SU-DHL-6 (cell line): Measurements from ENCODE around the gene ITGA1.

Experiments
- H2AFZ ChIP-seq: fragments of 200-600 bp; sonication (generic); 2 replicates; pipeline ENCODE4 v1.6.1; 2014; ENCODE audit warnings: low read depth, mild to moderate bottlenecking, moderate library complexity, mixed read lengths, antibody characterized with exemption, low read length; ENCODE audit not compliant: severe bottlenecking
- H3F3A ChIP-seq: fragments of 200-600 bp; shearing (Covaris generic); 2 replicates; pipeline ENCODE4 v1.6.0; 2016; ENCODE audit warnings: antibody characterized with exemption, mild to moderate bottlenecking; ENCODE audit not compliant: insufficient read depth
- H3K27ac ChIP-seq: fragments of 200-600 bp; sonication (generic); 2 replicates; pipeline ENCODE4 v1.5.1; 2016; ENCODE audit warnings: low read depth, mild to moderate bottlenecking, low read length, moderate library complexity, mixed read lengths
- H3K27me3 ChIP-seq: fragments of 200-600 bp; sonication (generic), shearing (Covaris generic); 2 replicates; pipeline ENCODE4 v1.6.0; 2014; ENCODE audit warnings: mild to moderate bottlenecking, low read length
- H3K36me3 ChIP-seq: fragments of 200-600 bp; sonication (generic); 2 replicates; pipeline ENCODE4 v1.6.1; 2014; ENCODE audit warnings: mild to moderate bottlenecking, low read length, mixed read lengths
- H3K4me2 ChIP-seq: fragments of 300-600, 200-600 bp; shearing (Covaris generic), sonication (generic); 2 replicates; pipeline ENCODE4 v1.6.0; 2014; ENCODE audit warnings: low read length, low read depth, mild to moderate bottlenecking; ENCODE audit not compliant: poor library complexity, severe bottlenecking
- H3K4me3 ChIP-seq: fragments of 200-600 bp; sonication (generic); 2 replicates; pipeline ENCODE4 v1.5.1; 2014; ENCODE audit warnings: antibody characterized with exemption, low read length, mild to moderate bottlenecking, mixed read lengths; ENCODE audit not compliant: insufficient read depth, poor library complexity, severe bottlenecking
- H3K79me2 ChIP-seq: fragments of 200-600 bp; sonication (generic); 2 replicates; pipeline ENCODE4 v1.6.1; 2014; ENCODE audit warnings: mild to moderate bottlenecking, low read length, moderate library complexity; ENCODE audit not compliant: insufficient read depth
- H3K9ac ChIP-seq: fragments of 200-600 bp; sonication (generic); 2 replicates; pipeline ENCODE4 v1.7.0; 2014; ENCODE audit warnings: mild to moderate bottlenecking, low read length
- H3K9me2 ChIP-seq: fragments of 200-600 bp; sonication (generic); replicated peaks from 2 replicates; pipeline ENCODE4 v1.6.1; 2014; ENCODE audit warnings: low read length; ENCODE audit not compliant: insufficient read depth
- H3K9me3 ChIP-seq: fragments of 200-600 bp; sonication (generic); 2 replicates; pipeline ENCODE4 v1.6.1; 2014; ENCODE audit warnings: low read length, mixed read lengths; ENCODE audit not compliant: insufficient read depth
- H4K20me1 ChIP-seq: fragments of 200-600 bp; sonication (generic); 2 replicates; pipeline ENCODE4 v1.6.1; 2014; ENCODE audit warnings: low read depth, mild to moderate bottlenecking, antibody characterized with exemption, low read length, moderate library complexity, mixed read lengths
- EZH2phosphoT487 ChIP-seq: fragments of 200-600 bp; sonication (generic), shearing (Covaris generic); conservative IDR thresholded peaks from 2 replicates; pipeline ENCODE4 v1.6.1; 2018; ENCODE audit warnings: mild to moderate bottlenecking, antibody characterized with exemption, low read length, moderate library complexity, mixed read lengths
- TF ChIP-seq, protein P1 (sequence below): fragments of 200-600 bp; sonication (generic); IDR thresholded peaks from one replicate; pipeline ENCODE4 v1.5.1; 2017; ENCODE audit warnings: antibody characterized with exemption, mild to moderate bottlenecking, low read length, moderate library complexity; ENCODE audit not compliant: insufficient read depth, poor library complexity, severe bottlenecking

Gene ITGA1

DNA sequence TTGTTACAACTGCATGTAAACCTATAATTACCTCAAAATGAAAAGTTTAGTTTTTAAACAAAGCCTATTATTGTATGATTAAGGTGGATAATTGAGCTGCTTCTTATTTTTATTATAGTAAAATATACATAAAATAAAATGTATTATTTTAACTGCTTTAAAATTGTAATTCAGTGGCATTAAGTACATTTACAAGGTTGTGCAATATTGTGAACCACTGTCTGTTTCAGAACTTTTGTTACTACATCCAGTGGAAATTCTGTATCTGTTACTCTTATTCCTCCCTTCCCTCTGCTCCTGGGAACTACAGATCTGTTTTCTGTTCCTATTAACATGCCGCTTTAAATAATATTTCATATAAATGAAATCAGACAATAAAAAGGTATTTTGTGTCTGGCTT is 37.1 kb downstream of the ITGA1 start:
- H3K4me3 ChIP-seq = no peak overlapping the region
- H3K79me2 ChIP-seq = no peaks in the 10 kb centered on the region
- no peak overlapping the region for H3K9ac ChIP-seq
- TF ChIP-seq, protein P1, sequence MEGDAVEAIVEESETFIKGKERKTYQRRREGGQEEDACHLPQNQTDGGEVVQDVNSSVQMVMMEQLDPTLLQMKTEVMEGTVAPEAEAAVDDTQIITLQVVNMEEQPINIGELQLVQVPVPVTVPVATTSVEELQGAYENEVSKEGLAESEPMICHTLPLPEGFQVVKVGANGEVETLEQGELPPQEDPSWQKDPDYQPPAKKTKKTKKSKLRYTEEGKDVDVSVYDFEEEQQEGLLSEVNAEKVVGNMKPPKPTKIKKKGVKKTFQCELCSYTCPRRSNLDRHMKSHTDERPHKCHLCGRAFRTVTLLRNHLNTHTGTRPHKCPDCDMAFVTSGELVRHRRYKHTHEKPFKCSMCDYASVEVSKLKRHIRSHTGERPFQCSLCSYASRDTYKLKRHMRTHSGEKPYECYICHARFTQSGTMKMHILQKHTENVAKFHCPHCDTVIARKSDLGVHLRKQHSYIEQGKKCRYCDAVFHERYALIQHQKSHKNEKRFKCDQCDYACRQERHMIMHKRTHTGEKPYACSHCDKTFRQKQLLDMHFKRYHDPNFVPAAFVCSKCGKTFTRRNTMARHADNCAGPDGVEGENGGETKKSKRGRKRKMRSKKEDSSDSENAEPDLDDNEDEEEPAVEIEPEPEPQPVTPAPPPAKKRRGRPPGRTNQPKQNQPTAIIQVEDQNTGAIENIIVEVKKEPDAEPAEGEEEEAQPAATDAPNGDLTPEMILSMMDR = no peak
- TF ChIP-seq EZH2phosphoT487 = no peak
- no peak overlapping the region for H2AFZ ChIP-seq
- no peaks in the 10 kb centered on the region for H3F3A ChIP-seq
- H3K4me2 ChIP-seq = no peak overlapping the region
- H3K9me2 ChIP-seq = no peaks in the 10 kb centered on the region
- 0 out of 2 replicates have a peak, but pooled peaks cover 6% of the 10 kb centered on the region for H3K9me3 ChIP-seq
- H3K27ac ChIP-seq = no peak overlapping the region
- no peaks in the 10 kb centered on the region for H3K36me3 ChIP-seq
- H3K27me3 ChIP-seq = no peaks in the 10 kb centered on the region
- H4K20me1 ChIP-seq = no peaks in the 10 kb centered on the region

DNA sequence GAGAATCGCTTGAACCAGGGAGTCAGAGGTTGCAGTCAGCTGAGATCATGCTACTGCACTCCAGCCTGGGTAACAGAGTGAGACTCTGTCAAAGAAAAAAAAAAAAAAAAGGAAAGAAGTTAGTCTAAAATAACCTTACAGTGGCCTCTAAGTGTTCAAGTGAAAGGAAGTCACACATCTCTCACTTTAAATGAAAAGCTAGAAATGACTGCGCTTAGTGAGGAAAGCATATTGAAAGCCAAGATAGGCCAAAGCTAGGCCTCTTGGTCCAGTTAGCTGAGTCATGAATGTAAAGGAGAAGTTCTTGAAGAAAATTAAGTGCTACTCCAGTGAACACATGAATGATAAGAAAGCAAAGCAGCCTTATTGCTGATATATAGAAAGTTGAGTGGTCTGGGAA is 38.1 kb downstream of the ITGA1 start:
- Histone ChIP-seq H3K4me3 (no peak overlapping the region), H3K9me2 (no peaks in the 10 kb centered on the region), H3K36me3 (no peaks in the 10 kb centered on the region), H2AFZ (no peak overlapping the region), H3K27ac (no peak overlapping the region), H4K20me1 (no peaks in the 10 kb centered on the region), H3K27me3 (no peaks in the 10 kb centered on the region), H3K79me2 (no peaks in the 10 kb centered on the region), H3K4me2 (no peak overlapping the region), H3F3A (no peaks in the 10 kb centered on the region), H3K9ac (no peak overlapping the region), H3K9me3 (0 out of 2 replicates have a peak, but pooled peaks cover 6% of the 10 kb centered on the region)
- TF ChIP-seq, protein P1 = no peak
- TF ChIP-seq EZH2phosphoT487 = no peak

DNA sequence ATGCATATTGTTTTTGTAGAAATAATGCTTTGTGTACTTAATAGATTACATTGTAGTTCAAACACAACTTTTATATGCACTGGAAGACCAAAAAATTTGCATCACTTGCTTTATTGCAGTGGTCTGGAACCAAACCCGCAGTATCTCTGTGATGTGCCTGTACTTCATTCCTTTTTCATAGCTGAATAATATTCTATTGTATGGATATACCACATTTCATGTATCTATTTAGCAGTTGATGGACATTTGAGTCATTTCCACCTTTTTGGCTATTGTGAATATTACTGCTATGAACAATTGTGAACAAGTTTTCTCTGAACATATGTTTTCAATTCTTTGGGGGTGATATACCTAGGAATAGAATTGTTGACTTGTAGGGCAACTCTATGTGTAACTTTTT is 40.1 kb downstream of the ITGA1 start:
- Histone ChIP-seq H4K20me1 (no peaks in the 10 kb centered on the region), H3K9ac (no peak overlapping the region)

More for the DNA sequence above, 40.1 kb downstream of the ITGA1 start:
- Histone ChIP-seq H3K27me3 (no peaks in the 10 kb centered on the region), H3K9me2 (no peaks in the 10 kb centered on the region), H2AFZ (no peak overlapping the region), H3K4me3 (no peak overlapping the region), H3K4me2 (no peak overlapping the region), H3K36me3 (no peaks in the 10 kb centered on the region), H3K27ac (no peak overlapping the region), H3K9me3 (0 out of 2 replicates have a peak, but pooled peaks cover 6% of the 10 kb centered on the region), H3K79me2 (no peaks in the 10 kb centered on the region), H3F3A (no peaks in the 10 kb centered on the region)
- TF ChIP-seq, protein P1 = no peak
- TF ChIP-seq EZH2phosphoT487 = no peak
